ENCODE data around the gene HS3ST4.

Gene HS3ST4

GRCh38 chr16:26186091-26186615 is 494.4 kb downstream of the HS3ST4 start:
- DNase-seq (ENCODE audit: low read depth in 2 of 2) = no peak
